Liver (tissue), 9 donors: ENCODE data around the gene TOGARAM1. TPM values are rescaled to one million over a fixed set of nuclear protein-coding genes. Genes with fewer than 3 reads are reported as not detected.

Experiments used
- DNase-seq: peaks from one replicate; pipeline ENCODE4 v3.0.0-alpha.2; 2017; ENCODE audit warnings: low spot score
- H3K27ac ChIP-seq, 2 donors: one replicate each; pipeline ENCODE4 v1.7.0; 2013; ENCODE audit warnings: inconsistent platforms in 2 of 2, low read length in 2 of 2, control low read depth in 1 of 2, low read depth in 1 of 2, mild to moderate bottlenecking in 1 of 2
- H3K27me3 ChIP-seq, 4 donors: one replicate each; pipeline versions ENCODE4 v1.6.1 to v1.7.0; 2013; ENCODE audit warnings: low read length in 3 of 4, inconsistent platforms in 1 of 4, mild to moderate bottlenecking in 1 of 4, moderate library complexity in 1 of 4; ENCODE audit not compliant: control insufficient read depth in 4 of 4, insufficient read depth in 4 of 4
- H3K36me3 ChIP-seq, 4 donors: one replicate each; pipeline versions ENCODE4 v1.6.1 to v1.7.0; 2013; ENCODE audit warnings: low read length in 3 of 4, mild to moderate bottlenecking in 3 of 4, low read depth in 1 of 4, moderate library complexity in 1 of 4; ENCODE audit not compliant: control insufficient read depth in 4 of 4, insufficient read depth in 3 of 4
- H3K4me1 ChIP-seq, 4 donors: one replicate each; pipeline versions ENCODE4 v1.6.1 to v1.7.0; 2013; ENCODE audit warnings: low read length in 3 of 4, mild to moderate bottlenecking in 3 of 4, moderate library complexity in 1 of 4; ENCODE audit not compliant: control insufficient read depth in 4 of 4, insufficient read depth in 4 of 4
- H3K4me3 ChIP-seq, 3 donors: one replicate each; pipeline versions ENCODE4 v1.6.1 to v1.7.0; 2013; ENCODE audit warnings: low read length in 3 of 3, control low read depth in 1 of 3, low read depth in 1 of 3, mild to moderate bottlenecking in 1 of 3
- H3K9ac ChIP-seq, 2 donors: one replicate each; pipeline ENCODE4 v1.7.0; 2013; ENCODE audit warnings: low read length in 2 of 2, mild to moderate bottlenecking in 2 of 2, moderate library complexity in 2 of 2, control low read depth in 1 of 2, low read depth in 1 of 2
- H3K9me3 ChIP-seq, 4 donors: one replicate each; pipeline versions ENCODE4 v1.6.1 to v1.7.0; 2013; ENCODE audit warnings: low read length in 3 of 4; ENCODE audit not compliant: control insufficient read depth in 4 of 4
- ATF3 ChIP-seq: IDR thresholded peaks from 2 replicates; pipeline ENCODE4 v1.6.1; 2016; ENCODE audit warnings: antibody characterized with exemption
- CTCF ChIP-seq: fragments of 150-350 bp; IDR thresholded peaks from 2 replicates; pipeline ENCODE4 v1.5.1; 2017; ENCODE audit warnings: improper control_type of control experiment, low read depth, low read length; ENCODE audit not compliant: missing input control
- EGR1 ChIP-seq, 2 donors: IDR thresholded peaks; 2 replicates each; pipeline ENCODE4 v1.6.1; 2016 to 2018; ENCODE audit warnings: antibody characterized with exemption in 2 of 2, low read depth in 2 of 2
- FOXA1 ChIP-seq: IDR thresholded peaks from 2 replicates; pipeline ENCODE4 v1.6.1; 2016; ENCODE audit warnings: antibody characterized with exemption
- FOXA2 ChIP-seq: IDR thresholded peaks from 2 replicates; pipeline ENCODE4 v1.6.1; 2016; ENCODE audit warnings: antibody characterized with exemption
- GABPA ChIP-seq, 2 donors: IDR thresholded peaks in 1 of 2; conservative IDR thresholded peaks in 1 of 2; 2 replicates each; pipeline ENCODE4 v1.6.1; 2016; ENCODE audit warnings: antibody characterized with exemption in 2 of 2, mild to moderate bottlenecking in 1 of 2, moderate library complexity in 1 of 2
- HNF4A ChIP-seq, 2 donors: conservative IDR thresholded peaks; 2 replicates each; pipeline ENCODE4 v1.6.1; 2016; ENCODE audit warnings: antibody characterized with exemption in 2 of 2, mild to moderate bottlenecking in 2 of 2
- HNF4G ChIP-seq: IDR thresholded peaks from 2 replicates; pipeline ENCODE4 v1.6.1; 2016; ENCODE audit warnings: antibody characterized with exemption
- JUND ChIP-seq, 2 donors: IDR thresholded peaks; 2 replicates each; pipeline ENCODE4 v1.6.1; 2016; ENCODE audit warnings: antibody characterized with exemption in 2 of 2
- MAX ChIP-seq: IDR thresholded peaks from 2 replicates; pipeline ENCODE4 v1.6.1; 2016; ENCODE audit warnings: antibody characterized with exemption
- NR2F2 ChIP-seq: IDR thresholded peaks from 2 replicates; pipeline ENCODE4 v1.6.1; 2016; ENCODE audit warnings: antibody characterized with exemption
- RAD21 ChIP-seq, 2 donors: IDR thresholded peaks; 2 replicates each; pipeline ENCODE4 v1.6.1; 2016; ENCODE audit warnings: antibody characterized with exemption in 2 of 2, mild to moderate bottlenecking in 2 of 2
- REST ChIP-seq: IDR thresholded peaks from 2 replicates; pipeline ENCODE4 v1.6.1; 2016; ENCODE audit warnings: antibody characterized with exemption, mild to moderate bottlenecking
- RXRA ChIP-seq, 2 donors: IDR thresholded peaks; 2 replicates each; pipeline ENCODE4 v1.6.1; 2017 to 2018; ENCODE audit warnings: antibody characterized with exemption in 2 of 2, mild to moderate bottlenecking in 1 of 2
- SP1 ChIP-seq: IDR thresholded peaks from 2 replicates; pipeline ENCODE4 v1.6.1; 2018; ENCODE audit warnings: antibody characterized with exemption, mild to moderate bottlenecking
- TAF1 ChIP-seq: conservative IDR thresholded peaks from 2 replicates; pipeline ENCODE4 v1.6.1; 2016; ENCODE audit warnings: antibody characterized with exemption, mild to moderate bottlenecking
- YY1 ChIP-seq: IDR thresholded peaks from 2 replicates; pipeline ENCODE4 v1.6.1; 2016; ENCODE audit warnings: antibody characterized with exemption, mild to moderate bottlenecking
- ZBTB33 ChIP-seq: IDR thresholded peaks from 2 replicates; pipeline ENCODE4 v1.6.1; 2016; ENCODE audit warnings: antibody characterized with exemption
- WGBS: extraction: QIAGEN DNeasy Blood & Tissue Kit; methylation state at CpG from one replicate; pipeline ENCODE4 v1.1.7; 2013; 5-methylcytosine and 5-hydroxymethylcytosine counted together
- polyA plus RNA-seq, 2 donors: library from polyadenylated mRNA; stranded (reverse) in 1 of 2; unstranded in 1 of 2; fragments of 200-250 nt in 1 of 2; fragments of >200 nt in 1 of 2; fragmentation: Nextera tagmentation in 1 of 2; extraction: Ambion mirVana in 1 of 2; gene quantifications; one replicate each; pipeline versions ENCODE4 v1.2.1 to v1.2.3, GENCODE V29; 2013 to 2015
- total RNA-seq, 2 donors: library from RNA; depleted of rRNA; stranded (reverse); fragments of >200 nt; gene quantifications; one replicate each; pipeline ENCODE4 v1.2.3, GENCODE V29; 2014
- donor health status: healthy.
- donor health status: healthy.
- donor health status: healthy.
- donor health status: healthy.
- donor health status: healthy.

The TOGARAM1 gene
- total and polyA plus RNA-seq, 4 donors = 2.5 to 12.7 (median 7.5) TPM

GRCh38 chr14:45083976-45084722, 122.2 kb downstream of the TOGARAM1 start, which contains the start of gene PRPF39:
Gene PRPF39 (plus strand): TSS chr14:45084116. CDS start chr14:45095240, 11,124 bp downstream.
- Histone ChIP-seq H3K4me3 (peak within 1 kb of the TSS; percentile 62 to 86 (median 68)), H3K9me3 (no peaks in the 10 kb centered on the region), H3K27ac (peak within 1 kb of the TSS; percentile 80), H3K27me3 (no peaks in the 10 kb centered on the region), H3K4me1 (peaks cover 0 to 35% (median 13%) of the 10 kb centered on the region in 4 donors), H3K36me3 (no peaks in the 10 kb centered on the region), H3K9ac (peak within 1 kb of the TSS; percentile 85 to 86)
- DNase-seq = peak; percentile 95
- TF ChIP-seq RAD21 (IDR thresholded peaks at IDR 0.05) (peak; percentile 17 to 22), HNF4G (no peak), MAX (no peak), TAF1 (no peak), NR2F2 (no peak), ATF3 (no peak), FOXA2 (no peak), GABPA (IDR thresholded peaks at IDR 0.05 in 1 of 2, conservative IDR thresholded peaks at IDR 0.05 in 1 of 2) (no peak), JUND (IDR thresholded peaks at IDR 0.05) (no peak), FOXA1 (no peak), ZBTB33 (no peak), CTCF (peak; percentile 5), SP1 (no peak), RXRA (IDR thresholded peaks at IDR 0.05) (no peak), REST (peak; percentile 64), EGR1 (IDR thresholded peaks at IDR 0.05; ENCODE audit: low read depth in 2 of 2) (peak in 1 of 2 donors; percentile 25), HNF4A (conservative IDR thresholded peaks at IDR 0.05) (no peak), YY1 (peak; percentile 75)
- WGBS = under 1% methylated on average over 49 of the region's 49 CpGs
